ENCODE results near the gene LYZL4.

GRCh38 chr3:42459151-42459550, 48.7 kb upstream of the LYZL4 start:
- TF ChIP-seq, protein P1, sequence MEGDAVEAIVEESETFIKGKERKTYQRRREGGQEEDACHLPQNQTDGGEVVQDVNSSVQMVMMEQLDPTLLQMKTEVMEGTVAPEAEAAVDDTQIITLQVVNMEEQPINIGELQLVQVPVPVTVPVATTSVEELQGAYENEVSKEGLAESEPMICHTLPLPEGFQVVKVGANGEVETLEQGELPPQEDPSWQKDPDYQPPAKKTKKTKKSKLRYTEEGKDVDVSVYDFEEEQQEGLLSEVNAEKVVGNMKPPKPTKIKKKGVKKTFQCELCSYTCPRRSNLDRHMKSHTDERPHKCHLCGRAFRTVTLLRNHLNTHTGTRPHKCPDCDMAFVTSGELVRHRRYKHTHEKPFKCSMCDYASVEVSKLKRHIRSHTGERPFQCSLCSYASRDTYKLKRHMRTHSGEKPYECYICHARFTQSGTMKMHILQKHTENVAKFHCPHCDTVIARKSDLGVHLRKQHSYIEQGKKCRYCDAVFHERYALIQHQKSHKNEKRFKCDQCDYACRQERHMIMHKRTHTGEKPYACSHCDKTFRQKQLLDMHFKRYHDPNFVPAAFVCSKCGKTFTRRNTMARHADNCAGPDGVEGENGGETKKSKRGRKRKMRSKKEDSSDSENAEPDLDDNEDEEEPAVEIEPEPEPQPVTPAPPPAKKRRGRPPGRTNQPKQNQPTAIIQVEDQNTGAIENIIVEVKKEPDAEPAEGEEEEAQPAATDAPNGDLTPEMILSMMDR (IDR thresholded peaks at IDR 0.05) = no peak
- no peak for TF ChIP-seq POLR2A (IDR thresholded peaks at IDR 0.05)
